ENCODE results near the gene ATP5F1D. TPM values are rescaled to one million over a fixed set of nuclear protein-coding genes. Genes with fewer than 3 reads are reported as not detected.

ATP5F1D gene
- total RNA-seq, 1 experiment from 2014 or later = 102 TPM

DNA sequence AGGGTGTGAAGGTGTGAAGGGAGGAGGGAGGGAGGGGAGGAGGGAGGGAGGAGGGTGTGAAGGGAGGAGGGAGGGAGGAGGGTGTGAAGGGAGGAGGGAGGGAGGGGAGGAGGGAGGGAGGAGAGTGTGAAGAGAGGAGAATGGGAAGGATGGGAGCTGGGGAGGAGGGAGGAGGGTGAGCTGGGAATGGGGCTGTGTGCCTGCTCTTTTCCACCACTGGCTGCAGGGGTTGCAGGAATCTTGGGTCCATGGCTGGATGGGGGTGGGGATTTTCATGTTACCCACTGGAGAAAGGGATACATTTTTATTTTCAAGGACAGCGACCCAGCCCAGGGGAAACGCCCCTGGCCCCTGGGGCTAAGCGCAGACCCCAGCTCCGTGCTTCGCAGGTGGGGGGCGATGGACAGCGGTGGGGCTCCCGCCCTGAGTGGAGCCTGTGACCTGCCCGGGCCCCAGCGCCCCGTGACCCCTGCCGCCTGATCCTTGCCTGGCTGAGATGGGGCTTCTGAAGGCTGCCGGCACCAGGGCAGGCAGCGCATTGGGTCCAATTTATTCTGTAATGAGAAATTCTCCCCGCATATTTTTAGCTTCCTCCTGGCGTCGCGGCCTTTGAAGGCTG, 41.1 kb downstream of the ATP5F1D start:
- H3K4me2 ChIP-seq (ENCODE audit: low read length) = no peak overlapping the region
- H3K9me2 ChIP-seq (replicated peaks; ENCODE audit: low read length) = no peaks in the 10 kb centered on the region
- H3K36me3 ChIP-seq (ENCODE audit: low read depth, low read length) = no peaks in the 10 kb centered on the region
- DNase-seq = no peak
- H3K9ac ChIP-seq (ENCODE audit: low read length) = no peak overlapping the region
- H3K4me1 ChIP-seq (ENCODE audit: insufficient read depth, low read length) = no peaks in the 10 kb centered on the region
- BruUV-seq (replicated peaks) = no TSS peak
- TF ChIP-seq, protein P1, sequence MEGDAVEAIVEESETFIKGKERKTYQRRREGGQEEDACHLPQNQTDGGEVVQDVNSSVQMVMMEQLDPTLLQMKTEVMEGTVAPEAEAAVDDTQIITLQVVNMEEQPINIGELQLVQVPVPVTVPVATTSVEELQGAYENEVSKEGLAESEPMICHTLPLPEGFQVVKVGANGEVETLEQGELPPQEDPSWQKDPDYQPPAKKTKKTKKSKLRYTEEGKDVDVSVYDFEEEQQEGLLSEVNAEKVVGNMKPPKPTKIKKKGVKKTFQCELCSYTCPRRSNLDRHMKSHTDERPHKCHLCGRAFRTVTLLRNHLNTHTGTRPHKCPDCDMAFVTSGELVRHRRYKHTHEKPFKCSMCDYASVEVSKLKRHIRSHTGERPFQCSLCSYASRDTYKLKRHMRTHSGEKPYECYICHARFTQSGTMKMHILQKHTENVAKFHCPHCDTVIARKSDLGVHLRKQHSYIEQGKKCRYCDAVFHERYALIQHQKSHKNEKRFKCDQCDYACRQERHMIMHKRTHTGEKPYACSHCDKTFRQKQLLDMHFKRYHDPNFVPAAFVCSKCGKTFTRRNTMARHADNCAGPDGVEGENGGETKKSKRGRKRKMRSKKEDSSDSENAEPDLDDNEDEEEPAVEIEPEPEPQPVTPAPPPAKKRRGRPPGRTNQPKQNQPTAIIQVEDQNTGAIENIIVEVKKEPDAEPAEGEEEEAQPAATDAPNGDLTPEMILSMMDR (conservative IDR thresholded peaks at IDR 0.05; ENCODE audit: low read depth, low read length) = no peak
- TF ChIP-seq EZH2phosphoT487 (IDR thresholded peaks at IDR 0.05; ENCODE audit: borderline replicate concordance, low read length) = no peak
- TF ChIP-seq EZH2 (IDR thresholded peaks at IDR 0.05; ENCODE audit: low read length, unreplicated experiment) = no peak
- no peaks in the 10 kb centered on the region for H3K9me3 ChIP-seq (ENCODE audit: low read length)
- no peaks in the 10 kb centered on the region for H4K20me1 ChIP-seq (ENCODE audit: low read length)
- no peak overlapping the region for H3K27ac ChIP-seq (ENCODE audit: low read length)
- no peaks in the 10 kb centered on the region for H3F3A ChIP-seq (ENCODE audit: low read length, unreplicated experiment)
- no peaks in the 10 kb centered on the region for H3K79me2 ChIP-seq (ENCODE audit: low read length)
- no peak overlapping the region for H2AFZ ChIP-seq (ENCODE audit: low read length)
- H3K4me3 ChIP-seq (ENCODE audit: low read length) = no peak overlapping the region
- POLR2A ChIA-PET (ENCODE audit: unreplicated experiment) = no interaction called here
- CTCF ChIA-PET = no interaction called here
- intact Hi-C loops (cut with micrococcal nuclease) = no loop called here
- H3K27me3 ChIP-seq (ENCODE audit: low read length) = peaks cover 18% of the 10 kb centered on the region
- no peak for ATAC-seq

DNA sequence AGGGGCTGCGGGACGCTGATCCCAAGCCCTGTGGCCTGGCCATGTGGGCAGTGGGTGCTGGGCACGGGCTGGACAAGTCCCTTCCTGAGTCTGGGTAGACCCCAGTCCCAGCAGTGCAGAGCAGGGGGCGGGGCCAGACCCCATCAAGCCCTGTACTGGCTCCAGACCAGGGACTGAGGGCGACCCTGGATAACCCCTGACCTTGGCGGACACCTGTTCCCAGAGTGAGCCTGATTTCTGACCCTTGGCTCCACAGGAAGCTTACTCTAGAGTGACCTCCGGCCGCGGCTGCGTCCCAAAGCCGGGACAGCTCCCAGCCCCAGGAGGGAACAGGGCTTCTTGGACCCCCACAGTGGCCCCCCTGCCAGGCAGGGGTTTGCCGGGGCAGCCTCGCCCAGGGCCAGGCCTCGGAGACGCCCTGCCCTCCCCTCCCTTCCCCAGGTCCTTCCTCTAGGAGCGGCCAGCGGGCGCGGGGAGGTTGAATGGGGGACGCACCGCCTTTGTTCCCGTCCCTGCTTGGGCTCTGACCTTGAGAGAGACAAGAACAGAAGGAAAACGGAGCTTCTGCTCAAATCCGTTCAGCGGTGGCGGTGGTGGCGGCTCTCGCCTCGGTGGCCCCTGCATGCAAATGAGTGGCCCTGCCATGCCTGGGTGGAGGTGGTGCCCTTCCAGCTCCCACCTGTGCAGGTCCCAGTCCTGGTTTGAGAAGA, 41.8 kb downstream of the ATP5F1D start:
- Histone ChIP-seq H3K4me3 (ENCODE audit: low read length) (no peak overlapping the region), H3F3A (ENCODE audit: low read length, unreplicated experiment) (no peaks in the 10 kb centered on the region), H3K9me2 (replicated peaks; ENCODE audit: low read length) (no peaks in the 10 kb centered on the region), H3K27ac (ENCODE audit: low read length) (no peak overlapping the region), H3K27me3 (ENCODE audit: low read length) (peaks cover 24% of the 10 kb centered on the region), H3K79me2 (ENCODE audit: low read length) (no peaks in the 10 kb centered on the region), H3K4me1 (ENCODE audit: insufficient read depth, low read length) (no peaks in the 10 kb centered on the region), H4K20me1 (ENCODE audit: low read length) (no peaks in the 10 kb centered on the region), H3K36me3 (ENCODE audit: low read depth, low read length) (no peaks in the 10 kb centered on the region), H3K9me3 (ENCODE audit: low read length) (no peaks in the 10 kb centered on the region), H3K4me2 (ENCODE audit: low read length) (no peak overlapping the region), H2AFZ (ENCODE audit: low read length) (no peak overlapping the region), H3K9ac (ENCODE audit: low read length) (no peak overlapping the region)
- DNase-seq (no peak), ATAC-seq (no peak)
- no peak for TF ChIP-seq EZH2 (IDR thresholded peaks at IDR 0.05; ENCODE audit: low read length, unreplicated experiment)
- no peak for TF ChIP-seq EZH2phosphoT487 (IDR thresholded peaks at IDR 0.05; ENCODE audit: borderline replicate concordance, low read length)
- TF ChIP-seq, protein P1 (conservative IDR thresholded peaks at IDR 0.05; ENCODE audit: low read depth, low read length) = no peak
- ChIA-PET CTCF (no interaction called here), POLR2A (ENCODE audit: unreplicated experiment) (no interaction called here)
- no TSS peak for BruUV-seq (replicated peaks)
- intact Hi-C loops (cut with micrococcal nuclease) = no loop called here

GRCh38 chr19:1283917-1284292, 42.4 kb downstream of the ATP5F1D start:
- peaks cover 25% of the 10 kb centered on the region for H3K27me3 ChIP-seq (ENCODE audit: low read length)
- TF ChIP-seq EZH2phosphoT487 (IDR thresholded peaks at IDR 0.05; ENCODE audit: borderline replicate concordance, low read length) (no peak), EZH2 (IDR thresholded peaks at IDR 0.05; ENCODE audit: low read length, unreplicated experiment) (no peak)
- TF ChIP-seq, protein P1 (conservative IDR thresholded peaks at IDR 0.05; ENCODE audit: low read depth, low read length) = no peak
- ATAC-seq = no peak
- no peak overlapping the region for H3K4me2 ChIP-seq (ENCODE audit: low read length)
- no peaks in the 10 kb centered on the region for H3K4me1 ChIP-seq (ENCODE audit: insufficient read depth, low read length)
- BruUV-seq (replicated peaks) = no TSS peak
- no peak overlapping the region for H3K27ac ChIP-seq (ENCODE audit: low read length)
- H4K20me1 ChIP-seq (ENCODE audit: low read length) = no peaks in the 10 kb centered on the region
- DNase-seq = no peak
- POLR2A ChIA-PET (ENCODE audit: unreplicated experiment) = no interaction called here
- H2AFZ ChIP-seq (ENCODE audit: low read length) = no peak overlapping the region
- CTCF ChIA-PET = no interaction called here
- no peaks in the 10 kb centered on the region for H3K79me2 ChIP-seq (ENCODE audit: low read length)
- no peaks in the 10 kb centered on the region for H3F3A ChIP-seq (ENCODE audit: low read length, unreplicated experiment)
- no peaks in the 10 kb centered on the region for H3K9me3 ChIP-seq (ENCODE audit: low read length)
- H3K9me2 ChIP-seq (replicated peaks; ENCODE audit: low read length) = no peaks in the 10 kb centered on the region
- H3K36me3 ChIP-seq (ENCODE audit: low read depth, low read length) = no peaks in the 10 kb centered on the region
- H3K4me3 ChIP-seq (ENCODE audit: low read length) = no peak overlapping the region
- H3K9ac ChIP-seq (ENCODE audit: low read length) = no peak overlapping the region
- intact Hi-C loops (cut with micrococcal nuclease) = no loop called here

Measured in PC-3 (cell line).